B cell (primary cell): ENCODE results near the gene NLRP1. TPM values are rescaled to one million over a fixed set of nuclear protein-coding genes. Genes with fewer than 3 reads are reported as not detected.

ENCODE experiments used
- ATAC-seq: fragments of 200-7000 bp; cut with Tn5 transposase; one replicate; pipeline ENCODE4 v1.10.0; 2021; ENCODE audit warnings: low read depth, mild to moderate bottlenecking, moderate number of reproducible peaks, moderate library complexity
- CTCF ChIA-PET: fragments of 350-600 bp; sonication (Branson Sonifier 250); formaldehyde crosslinking; loops from one replicate; lab custom pipeline; 2021; ENCODE audit warnings: antibody characterized with exemption, inconsistent platforms; lab: Charles Lee
- POLR2A ChIA-PET: fragments of 350-600 bp; sonication (Branson Sonifier 250); formaldehyde crosslinking; loops from one replicate; lab custom pipeline; 2021; ENCODE audit warnings: antibody characterized with exemption; lab: Charles Lee
- DNase-seq: peaks from one replicate; pipeline ENCODE4 v3.0.0; 2013
- H2AFZ ChIP-seq: 2 replicates; pipeline ENCODE4 v1.6.1; 2012; ENCODE audit warnings: mild to moderate bottlenecking, low read depth, low read length; ENCODE audit not compliant: insufficient read depth, poor library complexity, severe bottlenecking
- H3K27ac ChIP-seq, 2 donors: 1 replicate in 1 of 2; 2 replicates in 1 of 2; pipeline ENCODE4 v1.5.1; 2012 to 2013; ENCODE audit warnings: low read length in 2 of 2, mild to moderate bottlenecking in 2 of 2, moderate library complexity in 1 of 2
- H3K27me3 ChIP-seq, 4 experiments: fragments of 200-600 bp in 1 of 4; sonication (generic) in 1 of 4; replicated peaks in 1 of 4; 1 replicate in 2 of 4; 2 replicates in 2 of 4; pipeline versions ENCODE4 v1.6.1 to v1.7.0; 2013 to 2016; ENCODE audit warnings: low read length in 3 of 4, mild to moderate bottlenecking in 2 of 4, mixed read lengths in 1 of 4, moderate library complexity in 1 of 4; ENCODE audit not compliant: insufficient read depth in 4 of 4, control insufficient read depth in 3 of 4; ENCODE audit errors: control extremely low read depth in 1 of 4
- H3K36me3 ChIP-seq, 2 experiments: replicated peaks in 1 of 2; 1 replicate in 1 of 2; 2 replicates in 1 of 2; pipeline versions ENCODE4 v1.6.1 to v1.7.1; 2013; ENCODE audit warnings: low read length in 1 of 2; ENCODE audit not compliant: insufficient read depth in 2 of 2, control insufficient read depth in 1 of 2; ENCODE audit errors: control extremely low read depth in 1 of 2, extremely low read depth in 1 of 2
- H3K4me1 ChIP-seq, 2 donors: fragments of 200-600 bp in 1 of 2; sonication (generic) in 1 of 2; 1 replicate in 1 of 2; 2 replicates in 1 of 2; pipeline versions ENCODE4 v1.5.1 to v1.6.1; 2013 to 2017; ENCODE audit warnings: low read length in 2 of 2; ENCODE audit not compliant: control insufficient read depth in 2 of 2, insufficient read depth in 2 of 2
- H3K4me2 ChIP-seq: replicated peaks from 2 replicates; pipeline ENCODE3; 2012; ENCODE audit warnings: mild to moderate bottlenecking, low read depth, low read length; ENCODE audit not compliant: poor library complexity, severe bottlenecking
- H3K4me3 ChIP-seq, 5 experiments: fragments of 200-600 bp in 1 of 5; sonication (generic) in 1 of 5; 1 replicate in 3 of 5; 2 replicates in 2 of 5; pipeline versions ENCODE4 v1.5.1 to v1.7.0; 2011 to 2016; ENCODE audit warnings: low read length in 4 of 5, mild to moderate bottlenecking in 4 of 5, low read depth in 2 of 5, control low read depth in 1 of 5, moderate library complexity in 1 of 5; ENCODE audit not compliant: insufficient read depth in 1 of 5; ENCODE audit errors: control extremely low read depth in 1 of 5, extremely low read depth in 1 of 5
- H3K79me2 ChIP-seq: fragments of 200-600 bp; sonication (generic); one replicate; pipeline ENCODE4 v1.6.0; 2016; ENCODE audit warnings: low read length; ENCODE audit not compliant: control insufficient read depth, insufficient read depth
- H3K9ac ChIP-seq: fragments of 200-600 bp; sonication (generic); 2 replicates; pipeline ENCODE4 v1.6.1; 2017; ENCODE audit warnings: mild to moderate bottlenecking, low read length, moderate library complexity
- H3K9me3 ChIP-seq, 3 donors: one replicate each; pipeline versions ENCODE4 v1.6.1 to v1.7.1; 2013; ENCODE audit warnings: low read length in 2 of 3; ENCODE audit not compliant: control insufficient read depth in 2 of 3, insufficient read depth in 1 of 3; ENCODE audit errors: control extremely low read depth in 1 of 3
- H4K20me1 ChIP-seq: 2 replicates; pipeline ENCODE4 v1.6.0; 2012; ENCODE audit warnings: mild to moderate bottlenecking, low read length; ENCODE audit not compliant: insufficient read depth, control insufficient read depth, poor library complexity, severe bottlenecking
- H3K27ac Mint-ChIP-seq: one replicate; pipeline ENCODE4 v1.8.0; 2021; ENCODE audit warnings: mixed read lengths
- H3K27me3 Mint-ChIP-seq: one replicate; pipeline ENCODE4 v1.8.0; 2021; ENCODE audit warnings: mixed read lengths
- H3K4me1 Mint-ChIP-seq: one replicate; pipeline ENCODE4 v1.8.0; 2021; ENCODE audit warnings: mixed read lengths
- H3K4me3 Mint-ChIP-seq: one replicate; pipeline ENCODE4 v1.8.0; 2021; ENCODE audit warnings: mixed read lengths
- H3K9me3 Mint-ChIP-seq: one replicate; pipeline ENCODE4 v1.8.0; 2022; ENCODE audit warnings: mixed read lengths; ENCODE audit not compliant: insufficient read depth
- CTCF ChIP-seq: fragments of 200-600 bp; IDR thresholded peaks from one replicate; pipeline ENCODE4 v1.8.0; 2022; ENCODE audit warnings: antibody characterized with exemption, mild to moderate bottlenecking
- EZH2 ChIP-seq: IDR thresholded peaks from 2 replicates; pipeline ENCODE4 v1.6.1; 2012; ENCODE audit warnings: borderline replicate concordance, low read depth, mild to moderate bottlenecking, moderate library complexity, low read length; ENCODE audit not compliant: insufficient read depth, poor library complexity, severe bottlenecking
- WGBS: methylation state at CpG from one replicate; pipeline ENCODE4 v1.1.5; 2013; ENCODE audit warnings: missing lambda C conversion rate; ENCODE audit not compliant: insufficient coverage; 5-methylcytosine and 5-hydroxymethylcytosine counted together
- intact Hi-C: fragments of 100-400 bp; cut with micrococcal nuclease; formaldehyde crosslinking; loops from one replicate; pipeline ENCODE4 v1.10.0; 2022
- polyA plus RNA-seq: library from polyadenylated mRNA; depleted of rRNA; stranded (reverse); fragments of >200 nt; gene quantifications from 2 replicates; pipeline ENCODE4 v1.2.3, GENCODE V29; 2012
- total RNA-seq, 2 donors: library from RNA; stranded (reverse); fragments of 120-200 nt in 1 of 2; gene quantifications; 1 replicate in 1 of 2; 2 replicates in 1 of 2; pipeline versions ENCODE4 v1.2.3 to v1.2.4, GENCODE V29; 2013 to 2022

NLRP1 gene
- total and polyA plus RNA-seq, 2 donors (not counting 1 experiment from before 2014, with no cell fraction given), result 141 to 189 TPM

GRCh38 chr17:5558815-5559785, 25.2 kb downstream of the NLRP1 start:
- TF ChIP-seq CTCF (no peak), EZH2 (no peak)
- H3K79me2 ChIP-seq, result no peaks in the 10 kb centered on the region
- H3K27me3 ChIP-seq, result no peaks in the 10 kb centered on the region
- no peaks in the 10 kb centered on the region for H3K4me1 ChIP-seq
- H3K36me3 ChIP-seq, result peaks cover 10 to 54% of the 10 kb centered on the region in 2 experiments
- Mint-ChIP-seq H3K4me3 (no peak overlapping the region), H3K27me3 (no peaks in the 10 kb centered on the region), H3K4me1 (no peaks in the 10 kb centered on the region), H3K27ac (no peak overlapping the region), H3K9me3 (no peaks in the 10 kb centered on the region)
- no peak overlapping the region for H3K27ac ChIP-seq
- no peak overlapping the region for H2AFZ ChIP-seq
- intact Hi-C loops, result no loop called here
- WGBS, result over 99% methylated on average over 12 of the region's 16 CpGs
- H3K4me3 ChIP-seq, result no peak overlapping the region
- ChIA-PET POLR2A (no interaction called here), CTCF (no interaction called here)
- no peak for ATAC-seq
- H3K9ac ChIP-seq, result no peak overlapping the region
- no peak overlapping the region for H3K4me2 ChIP-seq
- peaks cover 26% of the 10 kb centered on the region for H4K20me1 ChIP-seq
- DNase-seq, result no peak
- no peaks in the 10 kb centered on the region for H3K9me3 ChIP-seq

DNA sequence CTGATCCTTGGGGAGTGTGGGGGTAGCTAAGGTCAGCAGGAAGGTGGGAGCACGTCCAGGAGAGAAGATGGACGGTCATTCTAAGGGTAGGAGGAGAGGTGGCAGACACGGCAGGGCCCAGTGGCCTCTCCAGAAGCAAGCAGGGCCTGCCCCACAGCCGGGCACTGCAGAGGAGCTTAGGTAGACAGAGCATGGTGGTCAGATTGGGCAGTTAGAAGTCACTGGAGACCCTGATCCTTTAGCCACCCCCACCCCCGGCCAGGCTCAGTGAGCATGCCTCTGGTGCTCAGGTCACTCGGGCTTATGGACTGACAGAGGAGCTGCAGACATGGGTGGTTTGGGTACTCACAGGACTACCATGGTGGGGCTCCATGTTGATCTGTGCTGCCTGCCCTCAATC, 26.3 kb downstream of the NLRP1 start:
- no peak for ATAC-seq
- H2AFZ ChIP-seq, result no peak overlapping the region
- Mint-ChIP-seq H3K9me3 (no peaks in the 10 kb centered on the region), H3K27ac (no peak overlapping the region), H3K27me3 (no peaks in the 10 kb centered on the region), H3K4me3 (no peak overlapping the region), H3K4me1 (no peaks in the 10 kb centered on the region)
- no peak overlapping the region for H3K9ac ChIP-seq
- no peaks in the 10 kb centered on the region for H3K4me1 ChIP-seq
- ChIA-PET CTCF (interaction anchor here (0.6 kb wide), 1 partner anchor 77 kb away, joined by 4 read pairs; no protein-coding TSS in a partner anchor), POLR2A (no interaction called here)
- peaks cover 12 to 65% of the 10 kb centered on the region in 2 experiments for H3K36me3 ChIP-seq
- peaks cover 0 to 3% (median 0%) of the 10 kb centered on the region in 3 donors for H3K9me3 ChIP-seq
- no peak overlapping the region for H3K27ac ChIP-seq
- H3K79me2 ChIP-seq, result no peaks in the 10 kb centered on the region
- H4K20me1 ChIP-seq, result peaks cover 26% of the 10 kb centered on the region
- 95% methylated on average over 6 of the region's 6 CpGs for WGBS
- intact Hi-C loops, result no loop called here
- TF ChIP-seq CTCF (no peak), EZH2 (no peak)
- H3K27me3 ChIP-seq, result no peaks in the 10 kb centered on the region
- H3K4me3 ChIP-seq, result no peak overlapping the region
- H3K4me2 ChIP-seq, result no peak overlapping the region
- no peak for DNase-seq
